HG02623 (cell line): ENCODE measurements around the gene PLP2.

Experiments
- ATAC-seq: cut with Tn5 transposase; IDR thresholded peaks from one replicate; pipeline ENCODE4 v1.9.1; 2021; ENCODE audit warnings: moderate library complexity; ENCODE audit not compliant: unreplicated experiment

PLP2 gene

GRCh38 chrX:49208399-49208798 is 36.7 kb downstream of the PLP2 start:
- no peak for ATAC-seq

GRCh38 chrX:49209434-49210251 is 37.9 kb downstream of the PLP2 start:
- ATAC-seq: no peak

- ATAC-seq: no peak
Measured at GRCh38 chrX:49210406-49210805, 38.7 kb downstream of the PLP2 start.

- no peak for ATAC-seq
Measured at GRCh38 chrX:49211074-49211473, 39.4 kb downstream of the PLP2 start.

GRCh38 chrX:49212209-49212608 is 40.5 kb downstream of the PLP2 start:
- no peak for ATAC-seq

GRCh38 chrX:49212861-49213260 is 41.2 kb downstream of the PLP2 start:
- ATAC-seq: no peak

- no peak for ATAC-seq
Measured at GRCh38 chrX:49214416-49214815, 42.7 kb downstream of the PLP2 start.

GRCh38 chrX:49214996-49215526 is 43.4 kb downstream of the PLP2 start:
- no peak for ATAC-seq

- ATAC-seq: no peak
Measured at GRCh38 chrX:49220100-49220499, 48.4 kb downstream of the PLP2 start.

GRCh38 chrX:49221868-49222267 is 50.2 kb downstream of the PLP2 start:
- no peak for ATAC-seq
